ENCODE results near the gene YEATS2.
A peak's percentile ranks its signal among the peaks of the same experiment; 100 is the strongest.

YEATS2 gene

DNA sequence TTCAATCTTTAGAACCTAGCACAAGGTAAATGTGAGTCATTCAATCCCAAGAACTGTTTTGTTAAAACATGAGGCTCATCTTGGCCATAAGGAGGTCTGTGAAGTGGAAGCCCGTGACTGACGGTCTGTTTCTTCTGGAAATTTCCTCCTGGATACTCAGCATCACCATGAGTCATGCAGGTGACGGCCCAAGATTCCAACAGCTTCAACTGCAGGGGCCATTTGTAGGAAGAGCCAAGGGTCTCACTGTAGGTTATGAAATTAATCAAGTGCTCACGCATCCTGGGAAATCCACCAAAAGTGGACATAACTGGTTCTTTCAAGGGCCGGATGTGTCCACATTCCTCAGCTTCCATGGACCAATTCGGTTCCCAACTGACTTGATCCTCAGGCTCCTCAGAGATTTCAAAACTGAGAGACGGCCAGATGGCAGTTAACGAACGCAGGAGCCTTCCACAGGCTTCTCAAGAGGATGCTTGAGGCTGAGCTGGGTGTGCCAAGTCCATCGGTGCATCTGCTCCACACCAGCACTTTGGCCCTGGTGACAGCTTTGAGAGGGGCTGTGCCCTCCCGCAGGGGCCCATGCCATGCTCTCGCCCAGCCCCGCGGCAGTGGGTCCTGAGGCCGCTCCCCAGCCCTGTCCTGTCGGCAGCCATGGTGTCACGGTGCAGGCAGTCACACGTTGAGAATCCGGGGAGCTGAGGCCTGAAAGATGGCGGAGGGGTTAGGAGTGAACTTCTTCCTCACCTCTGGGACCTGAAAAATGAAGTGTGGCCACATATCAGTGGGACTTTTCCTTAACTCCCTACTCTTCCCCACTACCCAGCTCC is 119.3 kb downstream of the YEATS2 start:
- FAIRE-seq, result no peak
- TF ChIP-seq POU2F2 (IDR thresholded peaks at IDR 0.05; ENCODE audit: low read depth, low read length) (no peak), POLR2A (IDR thresholded peaks at IDR 0.05; ENCODE audit: low read depth, low read length) (no peak), TAF1 (IDR thresholded peaks at IDR 0.05; ENCODE audit: low read depth, low read length) (no peak), SPI1 (IDR thresholded peaks at IDR 0.05; ENCODE audit: low read depth, low read length) (no peak), PAX5 (IDR thresholded peaks at IDR 0.05; ENCODE audit: insufficient read depth, low read length, severe bottlenecking) (no peak), POLR2AphosphoS5 (IDR thresholded peaks at IDR 0.05; ENCODE audit: low read depth, low read length) (no peak)
- no peak for DNase-seq (ENCODE audit: insufficient read length, low spot score)

DNA sequence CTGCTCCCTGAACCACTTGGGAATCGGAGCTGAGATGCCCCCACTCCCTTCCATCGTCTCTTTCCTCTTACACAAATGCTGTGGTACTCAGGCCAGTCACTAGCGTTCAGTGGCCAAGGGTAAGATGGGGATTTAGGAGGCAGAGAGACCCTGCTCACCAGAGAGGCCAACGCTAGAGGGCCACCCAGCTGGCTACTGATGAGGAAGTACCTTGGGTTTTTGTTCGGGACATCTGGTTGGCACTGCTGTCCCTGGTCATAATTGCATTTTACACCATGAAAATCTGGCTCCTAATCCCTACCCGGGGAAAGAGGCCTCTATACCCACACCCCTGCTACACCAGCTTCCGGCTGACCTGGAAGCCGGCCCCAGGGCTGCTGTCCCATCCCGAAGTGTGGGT is 120.0 kb downstream of the YEATS2 start:
- FAIRE-seq (no peak), DNase-seq (ENCODE audit: insufficient read length, low spot score) (no peak)
- TF ChIP-seq POU2F2 (IDR thresholded peaks at IDR 0.05; ENCODE audit: low read depth, low read length) (no peak), TAF1 (IDR thresholded peaks at IDR 0.05; ENCODE audit: low read depth, low read length) (no peak), POLR2AphosphoS5 (IDR thresholded peaks at IDR 0.05; ENCODE audit: low read depth, low read length) (no peak), SPI1 (IDR thresholded peaks at IDR 0.05; ENCODE audit: low read depth, low read length) (no peak), POLR2A (IDR thresholded peaks at IDR 0.05; ENCODE audit: low read depth, low read length) (no peak), PAX5 (IDR thresholded peaks at IDR 0.05; ENCODE audit: insufficient read depth, low read length, severe bottlenecking) (no peak)

DNA sequence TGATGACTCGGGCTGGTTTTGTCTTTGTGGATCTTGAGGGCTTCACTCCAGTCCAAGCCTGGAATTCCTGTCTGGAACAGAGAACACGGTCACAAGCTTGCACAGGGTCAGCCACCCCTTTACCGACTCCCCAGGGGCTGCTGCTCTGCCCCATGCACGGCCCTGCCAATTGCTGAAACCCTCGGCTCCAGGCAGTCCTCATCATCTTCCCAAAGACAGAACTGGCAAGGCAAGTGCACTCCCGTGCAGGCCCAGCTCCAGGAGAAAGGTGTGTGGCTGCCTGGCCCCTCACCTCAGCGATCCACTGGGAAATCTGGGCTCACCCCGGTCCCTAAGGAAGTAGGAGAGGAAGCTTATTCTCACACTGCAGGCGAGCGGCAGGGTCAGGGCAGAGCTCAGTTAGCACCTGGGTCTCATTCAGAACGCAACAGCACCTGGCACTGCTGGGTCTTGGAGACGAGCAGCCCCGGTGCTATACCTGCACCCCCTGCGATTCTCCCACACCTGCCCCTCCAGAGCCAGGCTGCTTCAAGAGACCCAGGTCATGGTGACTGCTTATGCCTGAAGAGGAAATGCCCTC is 120.5 kb downstream of the YEATS2 start:
- FAIRE-seq, result no peak
- TF ChIP-seq TAF1 (IDR thresholded peaks at IDR 0.05; ENCODE audit: low read depth, low read length), result no peak
- TF ChIP-seq POU2F2 (IDR thresholded peaks at IDR 0.05; ENCODE audit: low read depth, low read length), result no peak
- TF ChIP-seq POLR2AphosphoS5 (IDR thresholded peaks at IDR 0.05; ENCODE audit: low read depth, low read length), result no peak
- no peak for DNase-seq (ENCODE audit: insufficient read length, low spot score)

DNA sequence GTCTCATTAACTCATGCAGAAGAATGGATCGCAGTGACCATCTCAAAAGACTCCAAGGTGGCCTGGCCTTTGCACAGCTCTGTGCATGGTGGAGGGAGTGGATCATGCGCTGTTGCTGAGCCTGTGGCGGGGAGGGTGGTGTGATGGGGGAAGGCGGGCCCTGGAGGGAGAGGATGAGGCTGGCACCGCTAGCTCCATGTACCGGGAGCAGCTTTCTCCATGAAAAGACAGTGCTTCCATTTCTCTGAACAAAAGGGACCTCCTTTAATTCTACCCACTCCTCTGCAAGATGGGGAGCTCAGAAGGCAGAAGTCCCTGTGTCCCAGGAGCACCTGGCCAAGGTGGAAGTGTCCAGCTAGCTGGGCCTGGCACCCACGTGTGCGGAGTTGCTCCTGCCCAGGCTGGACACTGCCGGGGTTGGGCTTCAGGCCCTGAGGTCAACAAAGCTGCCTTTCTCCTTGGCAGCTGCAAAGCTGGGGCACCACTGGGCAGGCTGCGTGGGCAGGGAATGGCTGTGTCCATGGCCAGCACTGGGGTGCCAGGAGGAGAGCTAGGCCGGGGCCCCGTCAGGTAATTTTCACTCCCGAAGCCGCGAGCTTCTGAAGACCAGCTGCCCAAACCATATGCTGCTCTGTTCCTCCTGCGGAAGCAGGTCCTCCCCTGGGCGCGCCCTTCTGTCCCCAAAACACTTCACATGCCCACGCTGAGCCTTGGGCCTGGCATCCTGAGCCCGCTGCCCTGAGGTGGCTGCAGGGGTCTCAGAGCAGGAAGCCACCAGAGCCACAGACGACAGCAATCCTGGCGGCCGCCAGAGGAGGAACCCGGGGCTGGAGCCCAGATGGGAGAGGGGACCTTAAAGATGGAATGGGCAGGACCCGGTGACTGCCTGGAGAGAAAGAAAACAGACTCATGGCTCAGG is 121.4 kb downstream of the YEATS2 start:
- FAIRE-seq, result no peak
- TF ChIP-seq POU2F2 (IDR thresholded peaks at IDR 0.05; ENCODE audit: low read depth, low read length) (no peak), SPI1 (IDR thresholded peaks at IDR 0.05; ENCODE audit: low read depth, low read length) (no peak), POLR2A (IDR thresholded peaks at IDR 0.05; ENCODE audit: low read depth, low read length) (no peak)
- no peak for DNase-seq (ENCODE audit: insufficient read length, low spot score)

DNA sequence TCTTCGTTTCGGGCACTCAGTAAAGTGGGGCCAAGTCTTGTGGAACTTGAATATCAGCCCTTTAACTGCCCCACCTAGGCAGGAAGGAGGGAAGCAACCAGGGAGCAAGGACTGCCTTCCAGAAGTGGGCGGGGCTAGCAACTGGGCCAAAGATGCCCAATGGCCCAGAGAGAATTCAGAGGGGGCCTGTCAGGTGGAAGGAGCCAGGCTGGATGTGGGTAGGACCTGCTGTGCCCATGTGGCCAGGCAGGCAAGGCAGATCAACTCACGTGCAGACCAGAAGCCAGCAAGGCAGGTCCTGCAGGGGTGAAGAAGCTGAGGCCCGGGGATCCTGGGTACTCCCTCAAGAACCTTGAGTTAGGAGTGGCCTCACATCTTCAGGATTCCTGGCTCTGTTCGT is 122.2 kb downstream of the YEATS2 start:
- DNase-seq (ENCODE audit: insufficient read length, low spot score) (no peak), FAIRE-seq (no peak)
- no peak for TF ChIP-seq POU2F2 (IDR thresholded peaks at IDR 0.05; ENCODE audit: low read depth, low read length)
- TF ChIP-seq POLR2A (IDR thresholded peaks at IDR 0.05; ENCODE audit: low read depth, low read length), result no peak
- TF ChIP-seq POLR2AphosphoS5 (IDR thresholded peaks at IDR 0.05; ENCODE audit: low read depth, low read length), result no peak
- no peak for TF ChIP-seq SPI1 (IDR thresholded peaks at IDR 0.05; ENCODE audit: low read depth, low read length)
- TF ChIP-seq PAX5 (IDR thresholded peaks at IDR 0.05; ENCODE audit: insufficient read depth, low read length, severe bottlenecking), result no peak
- TF ChIP-seq TAF1 (IDR thresholded peaks at IDR 0.05; ENCODE audit: low read depth, low read length), result no peak

DNA sequence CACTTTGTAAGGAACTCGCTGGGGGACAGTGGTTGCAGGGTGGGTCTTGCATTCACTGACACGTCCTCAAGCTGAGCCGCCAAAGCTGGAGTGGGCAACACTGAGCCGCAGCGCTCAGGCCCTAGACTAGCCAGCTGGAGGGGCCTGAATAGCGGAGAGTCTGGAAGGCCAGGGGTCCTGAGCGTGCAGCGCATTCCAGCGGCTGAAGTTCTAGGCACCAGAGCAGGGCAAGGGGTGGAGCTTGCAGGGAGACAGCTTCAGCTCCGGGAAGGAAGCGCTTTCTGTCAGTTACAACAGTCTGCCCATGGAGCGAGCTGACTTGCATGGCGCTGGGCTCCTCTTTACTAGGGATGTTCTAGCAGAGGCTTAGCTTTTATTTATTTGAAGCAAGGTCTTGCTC is 125.0 kb downstream of the YEATS2 start:
- TF ChIP-seq POLR2A (IDR thresholded peaks at IDR 0.05; ENCODE audit: low read depth, low read length), result no peak
- no peak for TF ChIP-seq SPI1 (IDR thresholded peaks at IDR 0.05; ENCODE audit: low read depth, low read length)
- TF ChIP-seq TAF1 (IDR thresholded peaks at IDR 0.05; ENCODE audit: low read depth, low read length), result no peak
- TF ChIP-seq POLR2AphosphoS5 (IDR thresholded peaks at IDR 0.05; ENCODE audit: low read depth, low read length), result no peak
- no peak for TF ChIP-seq POU2F2 (IDR thresholded peaks at IDR 0.05; ENCODE audit: low read depth, low read length)
- TF ChIP-seq PAX5 (IDR thresholded peaks at IDR 0.05; ENCODE audit: insufficient read depth, low read length, severe bottlenecking), result no peak
- FAIRE-seq, result no peak
- DNase-seq (ENCODE audit: insufficient read length, low spot score), result no peak

DNA sequence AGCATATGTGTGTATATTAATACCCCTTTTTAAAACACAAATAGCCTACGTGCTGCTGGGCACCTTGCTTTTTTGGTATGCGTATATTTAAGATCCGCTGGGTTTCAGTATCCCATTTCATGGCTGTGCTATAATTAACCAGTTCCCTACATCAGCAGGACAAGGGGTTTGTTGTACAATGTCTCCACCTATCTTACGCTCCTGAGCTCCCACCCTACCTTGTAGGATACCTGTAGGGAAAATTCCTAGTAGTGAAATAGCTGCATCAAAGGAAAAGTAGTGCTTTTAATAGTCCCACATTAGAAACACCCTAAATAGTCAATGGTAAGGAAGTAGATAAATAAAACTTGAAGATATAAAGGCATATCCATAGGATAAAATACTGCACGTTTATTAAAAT is 126.4 kb downstream of the YEATS2 start:
- DNase-seq (ENCODE audit: insufficient read length, low spot score) (no peak), FAIRE-seq (peak; percentile 5)
- TF ChIP-seq TAF1 (IDR thresholded peaks at IDR 0.05; ENCODE audit: low read depth, low read length) (no peak), POLR2AphosphoS5 (IDR thresholded peaks at IDR 0.05; ENCODE audit: low read depth, low read length) (no peak), POLR2A (IDR thresholded peaks at IDR 0.05; ENCODE audit: low read depth, low read length) (no peak), SPI1 (IDR thresholded peaks at IDR 0.05; ENCODE audit: low read depth, low read length) (no peak), PAX5 (IDR thresholded peaks at IDR 0.05; ENCODE audit: insufficient read depth, low read length, severe bottlenecking) (no peak), POU2F2 (IDR thresholded peaks at IDR 0.05; ENCODE audit: low read depth, low read length) (no peak)

DNA sequence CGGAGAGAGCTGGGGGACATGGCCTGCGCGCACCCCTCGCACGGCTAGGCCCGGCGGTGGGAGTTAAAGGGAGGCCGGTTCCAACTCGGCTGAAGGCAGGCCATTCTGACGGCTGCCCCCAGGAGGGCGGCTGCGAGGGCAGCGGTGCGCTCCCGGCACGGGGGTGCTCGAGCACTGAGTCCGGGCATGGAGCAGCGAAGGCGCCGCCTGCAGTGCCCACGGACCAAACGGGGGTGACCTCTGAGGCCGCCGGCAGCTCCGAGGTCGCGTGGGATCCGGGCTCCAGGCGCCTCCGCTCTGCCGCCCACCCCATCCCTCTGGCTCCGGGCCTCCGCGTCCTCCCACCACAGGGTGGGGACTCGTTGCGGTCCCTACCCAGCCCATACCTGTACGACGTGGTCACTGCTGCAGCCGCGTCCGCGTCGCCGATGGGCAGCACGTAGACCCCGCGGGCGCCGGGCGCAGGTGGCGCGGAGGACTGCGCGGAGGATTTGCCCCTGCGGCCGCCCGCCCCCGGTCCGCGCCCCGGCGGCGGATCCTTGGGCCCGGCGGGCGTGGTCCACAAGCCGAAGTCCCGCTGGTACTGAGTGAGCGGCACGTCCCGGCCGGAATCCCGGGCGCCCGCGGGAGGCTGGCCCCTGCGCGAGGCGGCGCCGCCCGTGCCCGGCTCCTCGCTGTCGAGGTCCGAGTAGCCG is 127.3 kb downstream of the YEATS2 start:
- TF ChIP-seq POLR2A (IDR thresholded peaks at IDR 0.05; ENCODE audit: low read depth, low read length) (no peak), SPI1 (IDR thresholded peaks at IDR 0.05; ENCODE audit: low read depth, low read length) (no peak), PAX5 (IDR thresholded peaks at IDR 0.05; ENCODE audit: insufficient read depth, low read length, severe bottlenecking) (no peak), TAF1 (IDR thresholded peaks at IDR 0.05; ENCODE audit: low read depth, low read length) (no peak), POLR2AphosphoS5 (IDR thresholded peaks at IDR 0.05; ENCODE audit: low read depth, low read length) (no peak), POU2F2 (IDR thresholded peaks at IDR 0.05; ENCODE audit: low read depth, low read length) (no peak)
- DNase-seq (ENCODE audit: insufficient read length, low spot score) (peak; percentile 36), FAIRE-seq (no peak)

Data from GM12891 (cell line).